Transverse colon (tissue), 4 donors: ENCODE data around the gene PPP4R1. TPM values are rescaled to one million over a fixed set of nuclear protein-coding genes. Genes with fewer than 3 reads are reported as not detected.

Experiments
- DNase-seq: peaks from one replicate; pipeline ENCODE4 v3.0.0-alpha.2; 2019
- H3K27ac ChIP-seq, 4 donors: fragments of 200-600 bp; sonication (generic); 2 replicates each; pipeline ENCODE4 v1.5.1; 2016 to 2018; ENCODE audit warnings: inconsistent platforms in 4 of 4
- H3K27me3 ChIP-seq: fragments of 200-600 bp; sonication (generic); 2 replicates; pipeline ENCODE4 v1.5.1; 2017; ENCODE audit warnings: inconsistent platforms
- H3K36me3 ChIP-seq, 4 donors: fragments of 200-600 bp; sonication (generic); 2 replicates each; pipeline ENCODE4 v1.5.1; 2017 to 2019; ENCODE audit warnings: inconsistent platforms in 4 of 4
- H3K4me1 ChIP-seq, 4 donors: fragments of 200-600 bp; sonication (generic); 2 replicates each; pipeline ENCODE4 v1.5.1; 2017 to 2020; ENCODE audit warnings: inconsistent platforms in 4 of 4
- H3K4me3 ChIP-seq, 4 donors: fragments of 200-600 bp; sonication (generic); 1 replicate in 1 of 4; 2 replicates in 3 of 4; pipeline versions ENCODE4 v1.5.1 to v1.6.1; 2017 to 2019; ENCODE audit warnings: inconsistent platforms in 4 of 4
- H3K9me3 ChIP-seq, 2 donors: fragments of 200-600 bp; sonication (generic); 2 replicates each; pipeline ENCODE4 v1.5.1; 2017 to 2019; ENCODE audit warnings: inconsistent platforms in 2 of 2
- CTCF ChIP-seq, 5 experiments: fragments of 200-600 bp in 3 of 5; fragments of 450-650 bp in 2 of 5; sonication (generic) in 3 of 5; IDR thresholded peaks; 1 replicate in 2 of 5; 2 replicates in 3 of 5; pipeline ENCODE4 v1.5.1; 2016 to 2017; ENCODE audit warnings: antibody characterized with exemption in 5 of 5, inconsistent platforms in 3 of 5, mild to moderate bottlenecking in 2 of 5, moderate library complexity in 1 of 5
- EP300 ChIP-seq: sonication (generic); formaldehyde crosslinking; IDR thresholded peaks from one replicate; pipeline ENCODE4 v1.6.1; 2017; ENCODE audit warnings: antibody characterized with exemption, low read depth
- POLR2A ChIP-seq: fragments of 450-650 bp; IDR thresholded peaks from one replicate; pipeline ENCODE4 v1.6.1; 2016; ENCODE audit warnings: antibody characterized with exemption, mild to moderate bottlenecking, moderate library complexity
- POLR2AphosphoS5 ChIP-seq, 3 donors: sonication (generic); formaldehyde crosslinking; IDR thresholded peaks; one replicate each; pipeline ENCODE4 v1.6.1; 2016; ENCODE audit warnings: antibody characterized with exemption in 3 of 3
- WGBS, 2 donors: methylation state at CpG; one replicate each; pipeline ENCODE4 v1.1.5; 2018; ENCODE audit warnings: low coverage in 1 of 2; 5-methylcytosine and 5-hydroxymethylcytosine counted together
- in situ Hi-C, 4 donors: fragments of 200-750 bp; cut with MboI; loops; one replicate each; pipeline versions ENCODE4 v1.15.0 to v1.15.1; 2017; ENCODE audit warnings: low sequenced_read_pairs in 3 of 4, low pct_ligation_motif_present in 1 of 4, low pct_unique_long_range_greater_than_20kb in 1 of 4
- intact Hi-C: fragments of 100-400 bp; cut with DNase I; formaldehyde crosslinking; loops from one replicate; pipeline ENCODE4 v1.15.1; 2023; ENCODE audit warnings: low total_unique reads
- total RNA-seq, 4 donors: library from RNA; depleted of rRNA; stranded (reverse); fragments of >200 nt; gene quantifications; one replicate each; pipeline ENCODE4 v1.1.0, GENCODE V29; 2016

Gene PPP4R1
- total RNA-seq, 4 donors from 2014 or later: 46.0 to 163 (median 79.2) TPM

DNA sequence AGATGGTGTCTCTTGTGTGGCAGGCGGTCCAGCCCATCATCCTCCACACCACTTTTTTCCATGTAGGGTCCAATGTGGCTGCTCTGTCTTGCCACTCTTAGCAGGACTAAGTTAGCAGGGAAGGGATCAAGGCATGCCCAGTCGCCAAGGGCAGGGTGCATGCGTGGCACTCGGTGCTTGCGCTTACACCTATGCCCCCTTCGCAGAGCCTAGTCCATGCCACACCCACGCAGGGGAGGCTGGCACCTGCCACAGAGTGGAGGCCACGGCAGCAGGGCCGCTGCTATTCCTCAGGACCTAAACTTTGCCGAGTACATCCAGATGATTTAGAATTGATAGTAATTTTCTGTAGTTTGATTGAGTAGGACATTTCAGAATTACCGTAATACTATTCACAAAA, 79.5 kb downstream of the PPP4R1 start:
- DNase-seq: no peak
- H3K4me3 ChIP-seq: no peak overlapping the region
- no peaks in the 10 kb centered on the region for H3K4me1 ChIP-seq
- H3K27ac ChIP-seq: peak overlapping the region in 2 of 4 donors; percentile 40 to 70
- WGBS, 2 donors: 94 to 96% methylated on average over 3 to 11 of the region's 11 CpGs
- in situ Hi-C loops (loop anchor here in 1 of 4 donors (10.0 kb wide), 1 partner anchor 200 kb away; the partner anchor contains the start of gene TWSG1), intact Hi-C loops (no loop called here)
- peaks cover 0 to 26% (median 10%) of the 10 kb centered on the region in 4 donors for H3K36me3 ChIP-seq
- no peak for TF ChIP-seq CTCF (IDR thresholded peaks at IDR 0.05)
- TF ChIP-seq POLR2A: no peak
- TF ChIP-seq EP300: no peak
- H3K9me3 ChIP-seq: no peaks in the 10 kb centered on the region
- H3K27me3 ChIP-seq: no peaks in the 10 kb centered on the region

GRCh38 chr18:9531791-9532410, 82.5 kb downstream of the PPP4R1 start:
- Histone ChIP-seq H3K27me3 (no peaks in the 10 kb centered on the region), H3K4me3 (no peak overlapping the region), H3K4me1 (no peaks in the 10 kb centered on the region), H3K9me3 (no peaks in the 10 kb centered on the region), H3K27ac (no peak overlapping the region), H3K36me3 (peaks cover 0 to 31% (median 10%) of the 10 kb centered on the region in 4 donors)
- intact Hi-C loops (no loop called here), in situ Hi-C loops (loop anchor here in 1 of 4 donors (10.0 kb wide), 1 partner anchor 197 kb away; the partner anchor contains the start of gene TWSG1)
- DNase-seq: no peak
- TF ChIP-seq POLR2AphosphoS5 (IDR thresholded peaks at IDR 0.05): no peak
- TF ChIP-seq POLR2A: no peak
- no peak for TF ChIP-seq CTCF (IDR thresholded peaks at IDR 0.05)
- no peak for TF ChIP-seq EP300
- WGBS, 2 donors: 94% methylated on average over 6 to 7 of the region's 7 CpGs

GRCh38 chr18:9530226-9531009, 83.9 kb downstream of the PPP4R1 start:
- DNase-seq: no peak
- H3K27ac ChIP-seq: no peak overlapping the region
- H3K27me3 ChIP-seq: no peaks in the 10 kb centered on the region
- intact Hi-C loops (no loop called here), in situ Hi-C loops (loop anchor here in 1 of 4 donors (10.0 kb wide), 1 partner anchor 196 kb away; the partner anchor contains the start of gene TWSG1)
- TF ChIP-seq POLR2A (no peak), POLR2AphosphoS5 (IDR thresholded peaks at IDR 0.05) (no peak), CTCF (IDR thresholded peaks at IDR 0.05) (no peak), EP300 (no peak)
- H3K4me3 ChIP-seq: no peak overlapping the region
- H3K4me1 ChIP-seq: no peaks in the 10 kb centered on the region
- 91 to 92% methylated on average over 6 of the region's 6 CpGs for WGBS, 2 donors
- H3K36me3 ChIP-seq: peaks cover 0 to 34% (median 8%) of the 10 kb centered on the region in 4 donors
- no peaks in the 10 kb centered on the region for H3K9me3 ChIP-seq

- in situ Hi-C loops: no loop called here
- H3K9me3 ChIP-seq: no peaks in the 10 kb centered on the region
- no peak overlapping the region for H3K4me3 ChIP-seq
- no peak for DNase-seq
- peaks cover 0 to 11% (median 4%) of the 10 kb centered on the region in 4 donors for H3K36me3 ChIP-seq
- H3K4me1 ChIP-seq: peaks cover 0 to 16% (median 7%) of the 10 kb centered on the region in 4 donors
- intact Hi-C loops: no loop called here
- H3K27me3 ChIP-seq: no peaks in the 10 kb centered on the region
- TF ChIP-seq POLR2A (no peak), EP300 (no peak), CTCF (IDR thresholded peaks at IDR 0.05) (no peak), POLR2AphosphoS5 (IDR thresholded peaks at IDR 0.05) (no peak)
- H3K27ac ChIP-seq: no peak overlapping the region
Measured at GRCh38 chr18:9526458-9526857, 87.9 kb downstream of the PPP4R1 start.
